ENCODE measurements around the gene CIP2A. TPM values are rescaled to one million over a fixed set of nuclear protein-coding genes. Genes with fewer than 3 reads are reported as not detected.
A peak's percentile ranks its signal among the peaks of the same experiment; 100 is the strongest.

The CIP2A gene
- total and polyA plus RNA-seq, 2 of the 4 experiments (the other 2 are of a cell fraction) = 8.5 to 27.8 TPM

GRCh38 chr3:108555966-108556581 is 33.2 kb downstream of the CIP2A start:
- Histone ChIP-seq H2AK5ac (ENCODE audit: low read depth, low read length) (no peak overlapping the region), H3K9me1 (ENCODE audit: insufficient read depth, low read length) (no peaks in the 10 kb centered on the region), H3K4me2 (ENCODE audit: low read depth, low read length) (no peak overlapping the region), H2BK120ac (ENCODE audit: low read depth, low read length) (no peak overlapping the region), H3K4me3 (ENCODE audit: insufficient read depth, low read depth, low read length) (no peak overlapping the region), H3K4ac (ENCODE audit: low read depth, low read length) (no peak overlapping the region), H3K79me1 (ENCODE audit: low read depth in 1 of 2, low read length in 2 of 2) (no peaks in the 10 kb centered on the region; a peak in 1 of 4 replicates), H3K36me3 (ENCODE audit: control insufficient read depth, insufficient read depth, low read length) (no peaks in the 10 kb centered on the region; the same call in 1 of the 2 replicates), H3K27me3 (ENCODE audit: control insufficient read depth, insufficient read depth, low read length) (no peaks in the 10 kb centered on the region), H2AK9ac (replicated peaks; ENCODE audit: low read depth, low read length, poor library complexity) (no peak overlapping the region), H3K9me3 (ENCODE audit: control insufficient read depth, insufficient read depth, low read length) (no peaks in the 10 kb centered on the region), H2AFZ (replicated peaks; ENCODE audit: low read length, poor library complexity) (no peak overlapping the region), H4K20me1 (ENCODE audit: insufficient read depth, low read length) (no peaks in the 10 kb centered on the region), H3K56ac (ENCODE audit: extremely low read depth, insufficient read depth, low read length) (no peak overlapping the region), H2BK15ac (ENCODE audit: low read depth, low read length) (no peak overlapping the region), H3K14ac (replicated peaks; ENCODE audit: low read depth, low read length) (no peak overlapping the region), H3K23ac (ENCODE audit: low read depth, low read length) (no peak overlapping the region), H3K18ac (ENCODE audit: low read depth, low read length) (no peak overlapping the region), H3K9ac (ENCODE audit: low read depth, low read length) (no peak overlapping the region), H4K8ac (ENCODE audit: low read depth in 2 of 2, low read length in 2 of 2) (no peak overlapping the region), H4K91ac (ENCODE audit: insufficient read depth, low read depth, low read length) (no peak overlapping the region), H3K4me1 (ENCODE audit: control insufficient read depth, insufficient read depth, low read length) (peaks cover 4% of the 10 kb centered on the region; the same call in 1 of the 2 replicates), H3K27ac (ENCODE audit: insufficient read depth, low read length) (no peak overlapping the region), H2BK5ac (ENCODE audit: low read depth, low read length, poor library complexity, severe bottlenecking) (no peak overlapping the region), H4K5ac (ENCODE audit: low read depth, low read length) (no peak overlapping the region), H2BK20ac (ENCODE audit: low read depth, low read length) (no peak overlapping the region)
- BruUV-seq (replicated peaks) = no TSS peak
- intact Hi-C loops (cut with micrococcal nuclease) = loop anchor here (10.0 kb wide), 2 partner anchors 391 to 491 kb away; no protein-coding TSS in a partner anchor
- no CpG with 5 or more reads among the region's 2 CpGs for WGBS, 2 experiments (ENCODE audit: extremely low coverage in 2 of 2, insufficient read length in 1 of 2)
- ChIA-PET POLR2A (ENCODE audit: unreplicated experiment) (no interaction called here), CTCF (no interaction called here)
- in situ Hi-C loops (cut with MboI; ENCODE audit: low sequenced_read_pairs) = loop anchor here (10.0 kb wide), 1 partner anchor 1321 kb away; no protein-coding TSS in a partner anchor
- TF ChIP-seq USF2 (IDR thresholded peaks at IDR 0.05; ENCODE audit: low read depth, low read length) (no peak), MAFK (IDR thresholded peaks at IDR 0.05; ENCODE audit: low read depth, low read length) (peak; percentile 59; the same call in 1 of the 2 replicates)
- ATAC-seq (ENCODE audit: low read depth) (no peak), DNase-seq (no peak)
- dilution Hi-C loops (cut with HindIII; ENCODE audit: low sequenced_read_pairs, unreplicated experiment) = no loop called here
